ENCODE measurements around the gene NCCRP1. TPM values are rescaled to one million over a fixed set of nuclear protein-coding genes. Genes with fewer than 3 reads are reported as not detected.
"Not testable (repeated sequence)": the region's sequence is repeated elsewhere in the genome, so short reads cannot be mapped to it uniquely, and the experiment has no call there.

Gene NCCRP1
- total RNA-seq, 1 donor from 2014 or later: not detected

- peaks cover 2 to 3% (median 2%) of the 10 kb centered on the region in 3 donors for H3K9me3 ChIP-seq (ENCODE audit: control insufficient read depth in 3 of 3, low read length in 3 of 3)
- H3K27me3 ChIP-seq (ENCODE audit: control insufficient read depth in 3 of 3, insufficient read depth in 3 of 3, low read length in 3 of 3): peaks cover 0 to 10% (median 9%) of the 10 kb centered on the region in 3 donors
Observed at GRCh38 chr19:39218230-39219007, 21.7 kb downstream of the NCCRP1 start.

GRCh38 chr19:39219108-39219507, 22.3 kb downstream of the NCCRP1 start:
- H3K9ac ChIP-seq (ENCODE audit: low read depth in 1 of 3, low read length in 3 of 3); H3K4me3 ChIP-seq (ENCODE audit: low read length in 3 of 3); H3K4me1 ChIP-seq (ENCODE audit: control insufficient read depth in 3 of 3, insufficient read depth in 3 of 3, low read length in 3 of 3); H3K9me3 ChIP-seq (ENCODE audit: control insufficient read depth in 3 of 3, low read length in 3 of 3); H3K27ac ChIP-seq (ENCODE audit: low read depth, low read length); H3K36me3 ChIP-seq (ENCODE audit: control insufficient read depth in 3 of 3, insufficient read depth in 3 of 3, low read length in 3 of 3): not testable (repeated sequence)
- H3K27me3 ChIP-seq (ENCODE audit: control insufficient read depth in 3 of 3, insufficient read depth in 3 of 3, low read length in 3 of 3): peaks cover 0 to 14% (median 9%) of the 10 kb centered on the region in 3 donors

More at GRCh38 chr19:39218230-39219007, 21.7 kb downstream of the NCCRP1 start:
- no peaks in the 10 kb centered on the region for H3K36me3 ChIP-seq (ENCODE audit: control insufficient read depth in 3 of 3, insufficient read depth in 3 of 3, low read length in 3 of 3)
- H3K4me1 ChIP-seq (ENCODE audit: control insufficient read depth in 3 of 3, insufficient read depth in 3 of 3, low read length in 3 of 3): no peaks in the 10 kb centered on the region
- no peak overlapping the region for H3K9ac ChIP-seq (ENCODE audit: low read depth in 1 of 3, low read length in 3 of 3)
- no peak overlapping the region for H3K4me3 ChIP-seq (ENCODE audit: low read length in 3 of 3)
- no peak overlapping the region for H3K27ac ChIP-seq (ENCODE audit: low read depth, low read length)

GRCh38 chr19:39223703-39224279, 27.0 kb downstream of the NCCRP1 start:
- H3K4me3 ChIP-seq (ENCODE audit: low read length in 3 of 3): no peak overlapping the region
- H3K9me3 ChIP-seq (ENCODE audit: control insufficient read depth in 3 of 3, low read length in 3 of 3): no peaks in the 10 kb centered on the region
- no peak overlapping the region for H3K9ac ChIP-seq (ENCODE audit: low read depth in 1 of 3, low read length in 3 of 3)
- H3K36me3 ChIP-seq (ENCODE audit: control insufficient read depth in 3 of 3, insufficient read depth in 3 of 3, low read length in 3 of 3): no peaks in the 10 kb centered on the region
- H3K27me3 ChIP-seq (ENCODE audit: control insufficient read depth in 3 of 3, insufficient read depth in 3 of 3, low read length in 3 of 3): peaks cover 0 to 17% (median 12%) of the 10 kb centered on the region in 3 donors
- no peaks in the 10 kb centered on the region for H3K4me1 ChIP-seq (ENCODE audit: control insufficient read depth in 3 of 3, insufficient read depth in 3 of 3, low read length in 3 of 3)
- no peak overlapping the region for H3K27ac ChIP-seq (ENCODE audit: low read depth, low read length)

- H3K9ac ChIP-seq (ENCODE audit: low read depth in 1 of 3, low read length in 3 of 3): no peak overlapping the region
- H3K4me1 ChIP-seq (ENCODE audit: control insufficient read depth in 3 of 3, insufficient read depth in 3 of 3, low read length in 3 of 3): no peaks in the 10 kb centered on the region
- H3K27ac ChIP-seq (ENCODE audit: low read depth, low read length): no peak overlapping the region
- H3K9me3 ChIP-seq (ENCODE audit: control insufficient read depth in 3 of 3, low read length in 3 of 3): no peaks in the 10 kb centered on the region
- H3K27me3 ChIP-seq (ENCODE audit: control insufficient read depth in 3 of 3, insufficient read depth in 3 of 3, low read length in 3 of 3): peaks cover 0 to 13% (median 12%) of the 10 kb centered on the region in 3 donors
- no peak overlapping the region for H3K4me3 ChIP-seq (ENCODE audit: low read length in 3 of 3)
- no peaks in the 10 kb centered on the region for H3K36me3 ChIP-seq (ENCODE audit: control insufficient read depth in 3 of 3, insufficient read depth in 3 of 3, low read length in 3 of 3)
Observed at GRCh38 chr19:39224910-39225309, 28.1 kb downstream of the NCCRP1 start.

- H3K4me3 ChIP-seq (ENCODE audit: low read length in 3 of 3): no peak overlapping the region
- peaks cover 0 to 8% (median 0%) of the 10 kb centered on the region in 3 donors for H3K27me3 ChIP-seq (ENCODE audit: control insufficient read depth in 3 of 3, insufficient read depth in 3 of 3, low read length in 3 of 3)
- no peaks in the 10 kb centered on the region for H3K36me3 ChIP-seq (ENCODE audit: control insufficient read depth in 3 of 3, insufficient read depth in 3 of 3, low read length in 3 of 3)
- H3K4me1 ChIP-seq (ENCODE audit: control insufficient read depth in 3 of 3, insufficient read depth in 3 of 3, low read length in 3 of 3): no peaks in the 10 kb centered on the region
- H3K9ac ChIP-seq (ENCODE audit: low read depth in 1 of 3, low read length in 3 of 3): no peak overlapping the region
- peaks cover 0 to 2% (median 0%) of the 10 kb centered on the region in 3 donors for H3K9me3 ChIP-seq (ENCODE audit: control insufficient read depth in 3 of 3, low read length in 3 of 3)
- no peak overlapping the region for H3K27ac ChIP-seq (ENCODE audit: low read depth, low read length)
Observed at GRCh38 chr19:39230096-39230764, 33.5 kb downstream of the NCCRP1 start.

- Histone ChIP-seq H3K4me3 (ENCODE audit: low read length in 3 of 3) (no peak overlapping the region), H3K9me3 (ENCODE audit: control insufficient read depth in 3 of 3, low read length in 3 of 3) (peaks cover 0 to 2% (median 0%) of the 10 kb centered on the region in 3 donors), H3K27me3 (ENCODE audit: control insufficient read depth in 3 of 3, insufficient read depth in 3 of 3, low read length in 3 of 3) (peaks cover 0 to 15% (median 14%) of the 10 kb centered on the region in 3 donors), H3K9ac (ENCODE audit: low read depth in 1 of 3, low read length in 3 of 3) (no peak overlapping the region), H3K4me1 (ENCODE audit: control insufficient read depth in 3 of 3, insufficient read depth in 3 of 3, low read length in 3 of 3) (no peaks in the 10 kb centered on the region), H3K36me3 (ENCODE audit: control insufficient read depth in 3 of 3, insufficient read depth in 3 of 3, low read length in 3 of 3) (no peaks in the 10 kb centered on the region), H3K27ac (ENCODE audit: low read depth, low read length) (no peak overlapping the region)
Observed at GRCh38 chr19:39232708-39233107, 35.9 kb downstream of the NCCRP1 start.

- H3K27me3 ChIP-seq (ENCODE audit: control insufficient read depth in 3 of 3, insufficient read depth in 3 of 3, low read length in 3 of 3): peaks cover 3 to 21% (median 18%) of the 10 kb centered on the region in 3 donors
- H3K4me1 ChIP-seq (ENCODE audit: control insufficient read depth in 3 of 3, insufficient read depth in 3 of 3, low read length in 3 of 3): no peaks in the 10 kb centered on the region
- H3K4me3 ChIP-seq (ENCODE audit: low read length in 3 of 3): no peak overlapping the region
- no peak overlapping the region for H3K9ac ChIP-seq (ENCODE audit: low read depth in 1 of 3, low read length in 3 of 3)
- no peaks in the 10 kb centered on the region for H3K9me3 ChIP-seq (ENCODE audit: control insufficient read depth in 3 of 3, low read length in 3 of 3)
- no peak overlapping the region for H3K27ac ChIP-seq (ENCODE audit: low read depth, low read length)
- no peaks in the 10 kb centered on the region for H3K36me3 ChIP-seq (ENCODE audit: control insufficient read depth in 3 of 3, insufficient read depth in 3 of 3, low read length in 3 of 3)
Observed at GRCh38 chr19:39236527-39236926, 39.8 kb downstream of the NCCRP1 start.

- no peak overlapping the region for H3K27ac ChIP-seq (ENCODE audit: low read depth, low read length)
- no peak overlapping the region for H3K9ac ChIP-seq (ENCODE audit: low read depth in 1 of 3, low read length in 3 of 3)
- H3K9me3 ChIP-seq (ENCODE audit: control insufficient read depth in 3 of 3, low read length in 3 of 3): no peaks in the 10 kb centered on the region
- H3K36me3 ChIP-seq (ENCODE audit: control insufficient read depth in 3 of 3, insufficient read depth in 3 of 3, low read length in 3 of 3): no peaks in the 10 kb centered on the region
- H3K27me3 ChIP-seq (ENCODE audit: control insufficient read depth in 3 of 3, insufficient read depth in 3 of 3, low read length in 3 of 3): peaks cover 3 to 21% (median 18%) of the 10 kb centered on the region in 3 donors
- H3K4me3 ChIP-seq (ENCODE audit: low read length in 3 of 3): no peak overlapping the region
- H3K4me1 ChIP-seq (ENCODE audit: control insufficient read depth in 3 of 3, insufficient read depth in 3 of 3, low read length in 3 of 3): no peaks in the 10 kb centered on the region
Observed at GRCh38 chr19:39237200-39238184, 40.7 kb downstream of the NCCRP1 start.

- no peak overlapping the region for H3K27ac ChIP-seq (ENCODE audit: low read depth, low read length)
- H3K4me1 ChIP-seq (ENCODE audit: control insufficient read depth in 3 of 3, insufficient read depth in 3 of 3, low read length in 3 of 3): no peaks in the 10 kb centered on the region
- H3K36me3 ChIP-seq (ENCODE audit: control insufficient read depth in 3 of 3, insufficient read depth in 3 of 3, low read length in 3 of 3): no peaks in the 10 kb centered on the region
- H3K9ac ChIP-seq (ENCODE audit: low read depth in 1 of 3, low read length in 3 of 3): no peak overlapping the region
- peaks cover 3 to 19% (median 18%) of the 10 kb centered on the region in 3 donors for H3K27me3 ChIP-seq (ENCODE audit: control insufficient read depth in 3 of 3, insufficient read depth in 3 of 3, low read length in 3 of 3)
- H3K9me3 ChIP-seq (ENCODE audit: control insufficient read depth in 3 of 3, low read length in 3 of 3): no peaks in the 10 kb centered on the region
- no peak overlapping the region for H3K4me3 ChIP-seq (ENCODE audit: low read length in 3 of 3)
Observed at GRCh38 chr19:39238209-39238608, 41.4 kb downstream of the NCCRP1 start.

Data from skeletal muscle tissue (tissue), 4 donors.